ENCODE data around the gene ME3.

The ME3 gene

DNA sequence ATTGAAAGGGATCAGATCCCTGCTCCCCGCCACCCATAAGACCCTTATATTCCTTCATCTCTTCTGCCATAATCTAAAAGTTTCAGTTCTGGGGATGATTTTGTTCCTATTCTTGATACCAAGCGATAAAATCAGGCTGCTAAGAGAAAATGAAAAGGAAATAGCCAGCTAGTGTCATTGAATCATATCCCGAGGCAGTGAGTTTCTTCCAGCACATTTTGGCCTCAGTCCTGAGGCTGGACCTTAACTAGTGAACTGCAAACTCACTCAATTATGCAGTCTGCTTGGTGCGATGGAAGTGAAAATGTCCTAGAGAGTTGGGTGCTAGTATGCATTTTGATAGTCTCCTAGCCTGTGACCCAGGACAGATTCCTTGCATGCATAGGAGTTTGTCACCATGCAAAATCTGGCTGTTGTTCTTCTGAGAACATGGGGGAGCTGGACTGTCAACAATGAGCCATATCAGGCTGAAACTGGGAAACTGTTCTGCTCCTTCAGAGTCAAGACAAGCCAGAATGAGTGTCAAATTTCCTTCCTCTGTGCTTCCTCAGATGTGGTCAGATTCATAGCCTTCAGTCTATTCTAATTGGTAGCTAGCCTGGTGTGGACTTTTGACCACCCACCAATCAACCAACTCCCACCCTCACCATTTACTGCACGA is 194.8 kb downstream of the ME3 start:
- H2BK120ac ChIP-seq (ENCODE audit: low read depth, low read length): no peak overlapping the region
- no peak overlapping the region for H3K18ac ChIP-seq (ENCODE audit: low read length)
- H4K8ac ChIP-seq (ENCODE audit: low read depth, low read length): no peak overlapping the region
- H3K79me1 ChIP-seq (ENCODE audit: low read length): no peaks in the 10 kb centered on the region
- no peak overlapping the region for H3K27ac ChIP-seq (ENCODE audit: low read depth, low read length)
- no peak overlapping the region for H3K4me3 ChIP-seq (ENCODE audit: low read length)
- no CpG with 5 or more reads among the region's 5 CpGs for WGBS (ENCODE audit: extremely low coverage, insufficient coverage, low lambda C conversion rate)
- no peak overlapping the region for H3K4me2 ChIP-seq (ENCODE audit: low read length)
- no peak overlapping the region for H2BK15ac ChIP-seq (replicated peaks; ENCODE audit: low read depth)
- no peaks in the 10 kb centered on the region for H3K36me3 ChIP-seq (ENCODE audit: control insufficient read depth, insufficient read depth, low read length)
- no peak overlapping the region for H2BK5ac ChIP-seq (ENCODE audit: low read length)
- H2AK5ac ChIP-seq (ENCODE audit: low read length): no peak overlapping the region
- no peaks in the 10 kb centered on the region for H3K79me2 ChIP-seq (ENCODE audit: control insufficient read depth, insufficient read depth, low read length)
- no peak overlapping the region for H3K4ac ChIP-seq (ENCODE audit: low read depth, low read length)
- H3K23ac ChIP-seq (ENCODE audit: low read length): no peak overlapping the region
- no peak for DNase-seq
- no peak overlapping the region for H3K9ac ChIP-seq (ENCODE audit: low read length)
- H4K5ac ChIP-seq (ENCODE audit: low read length): no peak overlapping the region
- H3K27me3 ChIP-seq (ENCODE audit: insufficient read depth, low read length, poor library complexity): no peaks in the 10 kb centered on the region
- H3K56ac ChIP-seq (ENCODE audit: low read length): peak overlapping the region; percentile 31
- peaks cover 5% of the 10 kb centered on the region for H3K4me1 ChIP-seq (ENCODE audit: control insufficient read depth, low read depth, low read length)

DNA sequence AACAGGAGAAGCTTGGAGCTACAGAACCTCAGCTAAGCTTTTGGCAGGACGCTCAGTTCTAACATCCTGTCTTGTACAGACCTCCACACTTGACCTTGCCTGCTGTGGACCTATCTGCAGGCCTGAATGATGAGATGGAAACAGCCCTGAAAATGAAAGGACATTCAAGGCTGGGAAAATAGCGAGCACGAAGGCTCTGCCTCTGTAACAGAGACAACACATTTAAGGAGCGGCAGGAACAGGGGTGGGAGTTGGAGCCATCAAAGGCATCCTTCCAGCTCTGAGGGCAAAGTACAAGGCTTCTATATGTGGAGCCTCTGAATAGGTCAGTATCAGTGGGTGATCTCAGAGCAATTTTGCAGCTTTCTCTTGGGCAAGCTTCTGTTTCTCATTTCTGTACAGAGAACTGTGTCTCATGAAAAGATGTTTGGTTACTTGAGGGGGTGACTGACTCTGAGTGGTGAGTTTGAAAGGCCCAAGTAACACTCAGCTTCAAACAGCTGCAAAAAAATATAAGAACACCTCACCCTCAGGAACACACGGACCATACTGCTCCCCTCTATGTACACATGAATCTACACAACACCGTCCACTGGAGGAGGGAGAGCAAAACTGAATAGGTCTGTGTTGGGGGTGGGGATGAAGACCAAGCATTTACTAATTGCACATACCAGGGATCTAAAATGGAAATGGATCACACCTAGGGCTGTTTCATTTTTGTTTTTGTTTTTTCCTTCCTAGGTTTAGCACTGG is 196.1 kb downstream of the ME3 start:
- no peak overlapping the region for H3K4me3 ChIP-seq (ENCODE audit: low read length)
- H3K9ac ChIP-seq (ENCODE audit: low read length): no peak overlapping the region
- DNase-seq: no peak
- no peaks in the 10 kb centered on the region for H3K27me3 ChIP-seq (ENCODE audit: insufficient read depth, low read length, poor library complexity)
- WGBS (ENCODE audit: extremely low coverage, insufficient coverage, low lambda C conversion rate): no CpG with 5 or more reads among the region's 6 CpGs
- H3K4me1 ChIP-seq (ENCODE audit: control insufficient read depth, low read depth, low read length): peaks cover 5% of the 10 kb centered on the region
- H3K79me1 ChIP-seq (ENCODE audit: low read length): no peaks in the 10 kb centered on the region
- H2AK5ac ChIP-seq (ENCODE audit: low read length): no peak overlapping the region
- H3K4me2 ChIP-seq (ENCODE audit: low read length): no peak overlapping the region
- no peak overlapping the region for H2BK15ac ChIP-seq (replicated peaks; ENCODE audit: low read depth)
- no peak overlapping the region for H3K27ac ChIP-seq (ENCODE audit: low read depth, low read length)
- H3K56ac ChIP-seq (ENCODE audit: low read length): peak overlapping the region; percentile 56
- H2BK120ac ChIP-seq (ENCODE audit: low read depth, low read length): no peak overlapping the region
- no peaks in the 10 kb centered on the region for H3K36me3 ChIP-seq (ENCODE audit: control insufficient read depth, insufficient read depth, low read length)
- H2BK5ac ChIP-seq (ENCODE audit: low read length): no peak overlapping the region
- no peaks in the 10 kb centered on the region for H3K79me2 ChIP-seq (ENCODE audit: control insufficient read depth, insufficient read depth, low read length)
- H3K23ac ChIP-seq (ENCODE audit: low read length): no peak overlapping the region
- H4K5ac ChIP-seq (ENCODE audit: low read length): no peak overlapping the region
- H4K8ac ChIP-seq (ENCODE audit: low read depth, low read length): no peak overlapping the region
- H3K18ac ChIP-seq (ENCODE audit: low read length): peak overlapping the region; percentile 19
- no peak overlapping the region for H3K4ac ChIP-seq (ENCODE audit: low read depth, low read length)

DNA sequence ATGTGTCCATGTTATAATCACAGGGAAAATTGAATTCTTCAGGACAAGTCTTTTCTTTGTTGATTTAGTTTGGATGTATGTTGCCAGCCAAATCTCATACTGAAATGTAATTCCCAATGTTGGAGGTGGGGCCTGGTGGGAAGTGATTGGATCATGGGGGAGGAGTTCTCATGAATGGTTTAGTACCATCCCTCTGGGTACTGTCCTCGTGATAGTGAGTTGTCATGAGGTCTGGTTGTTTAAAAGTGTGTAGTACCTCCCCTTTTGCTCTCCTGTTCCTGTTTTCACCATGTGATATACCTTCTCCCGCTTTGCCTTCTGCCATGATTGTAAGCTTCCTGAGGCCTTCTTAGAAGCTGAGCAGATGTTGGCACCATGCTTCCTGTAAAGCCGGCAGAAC is 197.4 kb downstream of the ME3 start:
- no peak overlapping the region for H2BK15ac ChIP-seq (replicated peaks; ENCODE audit: low read depth)
- DNase-seq: no peak
- H3K23ac ChIP-seq (ENCODE audit: low read length): no peak overlapping the region
- H3K18ac ChIP-seq (ENCODE audit: low read length): no peak overlapping the region
- no peak overlapping the region for H3K9ac ChIP-seq (ENCODE audit: low read length)
- no peak overlapping the region for H4K8ac ChIP-seq (ENCODE audit: low read depth, low read length)
- H3K4me1 ChIP-seq (ENCODE audit: control insufficient read depth, low read depth, low read length): peaks cover 5% of the 10 kb centered on the region
- H3K4me2 ChIP-seq (ENCODE audit: low read length): no peak overlapping the region
- no peak overlapping the region for H2BK5ac ChIP-seq (ENCODE audit: low read length)
- no peaks in the 10 kb centered on the region for H3K79me2 ChIP-seq (ENCODE audit: control insufficient read depth, insufficient read depth, low read length)
- no CpG with 5 or more reads among the region's 3 CpGs for WGBS (ENCODE audit: extremely low coverage, insufficient coverage, low lambda C conversion rate)
- H4K5ac ChIP-seq (ENCODE audit: low read length): no peak overlapping the region
- H3K4ac ChIP-seq (ENCODE audit: low read depth, low read length): no peak overlapping the region
- no peak overlapping the region for H3K27ac ChIP-seq (ENCODE audit: low read depth, low read length)
- no peaks in the 10 kb centered on the region for H3K27me3 ChIP-seq (ENCODE audit: insufficient read depth, low read length, poor library complexity)
- no peak overlapping the region for H3K4me3 ChIP-seq (ENCODE audit: low read length)
- H2BK120ac ChIP-seq (ENCODE audit: low read depth, low read length): no peak overlapping the region
- no peak overlapping the region for H2AK5ac ChIP-seq (ENCODE audit: low read length)
- H3K36me3 ChIP-seq (ENCODE audit: control insufficient read depth, insufficient read depth, low read length): no peaks in the 10 kb centered on the region
- H3K56ac ChIP-seq (ENCODE audit: low read length): no peak overlapping the region
- H3K79me1 ChIP-seq (ENCODE audit: low read length): no peaks in the 10 kb centered on the region

DNA sequence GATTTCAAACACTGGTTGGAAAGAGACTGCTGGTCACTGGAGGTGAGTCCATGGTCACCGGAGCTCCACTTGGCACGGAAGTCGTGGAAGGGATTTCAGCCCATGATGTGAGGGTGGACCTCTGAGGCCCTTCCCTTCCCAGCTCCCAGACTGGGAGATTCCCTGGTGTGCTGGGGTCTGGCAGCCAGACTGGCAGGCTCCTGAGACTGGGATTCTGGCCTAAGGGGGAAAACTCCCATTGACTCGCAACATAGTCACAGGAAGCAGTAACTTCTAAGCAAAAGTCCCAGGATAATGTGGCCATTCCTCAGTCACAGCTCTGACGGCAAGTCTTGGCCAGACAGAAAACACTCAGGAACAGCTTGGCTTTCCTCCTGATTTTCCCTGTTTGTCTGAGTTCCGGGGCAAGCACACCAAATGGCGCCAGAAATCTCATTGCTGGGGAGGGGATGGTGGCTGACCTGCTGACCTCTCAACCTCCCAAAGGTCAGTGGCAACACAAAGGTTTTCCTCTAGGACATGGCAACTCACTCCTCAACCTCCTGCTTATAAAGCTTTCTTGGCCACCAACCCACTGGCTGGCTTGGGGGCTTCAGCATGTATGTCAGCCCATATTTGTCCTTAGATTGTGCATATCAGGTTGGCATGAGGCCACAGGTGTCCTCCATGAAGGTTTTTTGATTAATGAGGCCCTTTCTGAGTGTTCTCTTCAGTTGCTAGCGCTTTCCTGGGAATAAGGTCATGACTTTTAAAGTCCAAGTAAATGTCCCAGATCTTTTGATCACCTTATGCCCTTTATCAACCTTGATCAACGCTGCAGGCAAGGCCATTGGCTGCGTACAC is 198.2 kb downstream of the ME3 start:
- no peak overlapping the region for H2BK15ac ChIP-seq (replicated peaks; ENCODE audit: low read depth)
- no peaks in the 10 kb centered on the region for H3K79me2 ChIP-seq (ENCODE audit: control insufficient read depth, insufficient read depth, low read length)
- H3K4ac ChIP-seq (ENCODE audit: low read depth, low read length): no peak overlapping the region
- no CpG with 5 or more reads among the region's 10 CpGs for WGBS (ENCODE audit: extremely low coverage, insufficient coverage, low lambda C conversion rate)
- no peak overlapping the region for H3K4me2 ChIP-seq (ENCODE audit: low read length)
- no peak overlapping the region for H4K8ac ChIP-seq (ENCODE audit: low read depth, low read length)
- no peak overlapping the region for H3K18ac ChIP-seq (ENCODE audit: low read length)
- no peak overlapping the region for H4K5ac ChIP-seq (ENCODE audit: low read length)
- H3K79me1 ChIP-seq (ENCODE audit: low read length): no peaks in the 10 kb centered on the region
- H3K27me3 ChIP-seq (ENCODE audit: insufficient read depth, low read length, poor library complexity): no peaks in the 10 kb centered on the region
- peaks cover 5% of the 10 kb centered on the region for H3K4me1 ChIP-seq (ENCODE audit: control insufficient read depth, low read depth, low read length)
- H3K56ac ChIP-seq (ENCODE audit: low read length): no peak overlapping the region
- no peak overlapping the region for H2AK5ac ChIP-seq (ENCODE audit: low read length)
- H3K23ac ChIP-seq (ENCODE audit: low read length): no peak overlapping the region
- H3K9ac ChIP-seq (ENCODE audit: low read length): no peak overlapping the region
- no peak overlapping the region for H3K27ac ChIP-seq (ENCODE audit: low read depth, low read length)
- H3K36me3 ChIP-seq (ENCODE audit: control insufficient read depth, insufficient read depth, low read length): no peaks in the 10 kb centered on the region
- no peak for DNase-seq
- H2BK5ac ChIP-seq (ENCODE audit: low read length): no peak overlapping the region
- no peak overlapping the region for H3K4me3 ChIP-seq (ENCODE audit: low read length)
- H2BK120ac ChIP-seq (ENCODE audit: low read depth, low read length): no peak overlapping the region

DNA sequence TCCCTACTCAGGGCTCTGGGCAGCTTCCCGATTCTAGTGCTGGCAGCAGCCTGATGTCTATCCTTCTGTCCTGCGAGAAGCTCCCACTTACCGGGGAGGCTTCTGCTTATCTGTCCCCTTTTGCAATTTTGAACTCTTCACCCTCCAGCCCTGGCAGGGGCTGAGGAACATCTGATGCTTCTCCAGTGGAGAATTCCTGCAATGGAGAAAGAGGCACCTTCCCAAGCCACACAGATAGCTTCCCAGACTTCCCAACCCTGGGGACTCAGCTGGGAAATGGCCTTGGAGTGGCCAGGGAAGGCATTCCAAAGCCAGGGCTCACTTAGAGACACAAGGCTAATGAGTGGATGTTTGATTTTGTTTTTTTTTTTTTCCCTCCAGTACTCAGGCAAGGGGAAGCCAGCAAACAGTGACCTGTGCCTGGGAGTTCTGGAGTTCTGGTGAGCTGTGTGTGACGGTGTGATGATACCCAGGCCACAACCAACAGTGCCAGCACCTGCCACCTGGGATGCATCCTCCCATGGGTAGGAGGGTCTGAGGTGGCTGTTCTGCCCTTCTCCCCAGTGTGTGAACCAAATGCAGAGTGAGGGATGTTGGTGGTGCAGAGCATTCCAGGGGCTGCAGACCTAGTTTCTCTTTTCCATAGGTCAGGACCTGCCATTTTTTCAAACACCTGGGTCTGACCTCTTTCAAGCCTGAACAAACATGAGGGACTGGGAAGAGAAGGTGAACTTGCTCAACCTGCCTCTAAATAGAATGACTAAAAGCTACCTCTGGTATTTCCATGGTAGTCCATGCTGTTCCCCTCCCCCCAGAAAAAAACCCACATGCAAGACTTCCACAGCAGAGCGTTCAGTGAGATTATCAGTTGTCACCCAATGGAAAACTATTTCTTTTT is 202.7 kb downstream of the ME3 start:
- no peak overlapping the region for H3K56ac ChIP-seq (ENCODE audit: low read length)
- no CpG with 5 or more reads among the region's 5 CpGs for WGBS (ENCODE audit: extremely low coverage, insufficient coverage, low lambda C conversion rate)

More for the DNA sequence above, 202.7 kb downstream of the ME3 start:
- Histone ChIP-seq H2BK5ac (ENCODE audit: low read length) (no peak overlapping the region), H3K23ac (ENCODE audit: low read length) (no peak overlapping the region), H3K79me1 (ENCODE audit: low read length) (no peaks in the 10 kb centered on the region), H2BK120ac (ENCODE audit: low read depth, low read length) (no peak overlapping the region), H3K9ac (ENCODE audit: low read length) (no peak overlapping the region), H4K8ac (ENCODE audit: low read depth, low read length) (no peak overlapping the region), H3K4me3 (ENCODE audit: low read length) (no peak overlapping the region), H3K18ac (ENCODE audit: low read length) (no peak overlapping the region), H3K27ac (ENCODE audit: low read depth, low read length) (no peak overlapping the region), H4K5ac (ENCODE audit: low read length) (no peak overlapping the region), H3K27me3 (ENCODE audit: insufficient read depth, low read length, poor library complexity) (no peaks in the 10 kb centered on the region), H2BK15ac (replicated peaks; ENCODE audit: low read depth) (no peak overlapping the region), H3K4me1 (ENCODE audit: control insufficient read depth, low read depth, low read length) (no peaks in the 10 kb centered on the region), H2AK5ac (ENCODE audit: low read length) (no peak overlapping the region), H3K4ac (ENCODE audit: low read depth, low read length) (no peak overlapping the region), H3K4me2 (ENCODE audit: low read length) (no peak overlapping the region), H3K36me3 (ENCODE audit: control insufficient read depth, insufficient read depth, low read length) (no peaks in the 10 kb centered on the region), H3K79me2 (ENCODE audit: control insufficient read depth, insufficient read depth, low read length) (no peaks in the 10 kb centered on the region)
- no peak for DNase-seq

Data from mesendoderm (in vitro differentiated cells).